Suprapubic skin (tissue), 4 donors: ENCODE measurements around the gene EGFR.

ENCODE experiments used
- CTCF ChIP-seq, 2 donors: fragments of 200-600 bp in 1 of 2; fragments of 450-650 bp in 1 of 2; sonication (generic) in 1 of 2; IDR thresholded peaks; one replicate each; pipeline ENCODE4 v1.5.1; 2016 to 2019; ENCODE audit warnings: antibody characterized with exemption in 2 of 2, mild to moderate bottlenecking in 1 of 2, moderate library complexity in 1 of 2
- EP300 ChIP-seq: sonication (generic); formaldehyde crosslinking; IDR thresholded peaks from one replicate; pipeline ENCODE4 v1.6.1; 2017; ENCODE audit warnings: antibody characterized with exemption
- POLR2A ChIP-seq, 2 donors: fragments of 450-650 bp; IDR thresholded peaks; one replicate each; pipeline ENCODE4 v1.6.1; 2017; ENCODE audit warnings: antibody characterized with exemption in 2 of 2, mild to moderate bottlenecking in 2 of 2, moderate library complexity in 2 of 2
- POLR2AphosphoS5 ChIP-seq, 3 donors: sonication (generic); formaldehyde crosslinking; IDR thresholded peaks; one replicate each; pipeline ENCODE4 v1.6.1; 2017; ENCODE audit warnings: antibody characterized with exemption in 3 of 3

- no peak for TF ChIP-seq CTCF (IDR thresholded peaks at IDR 0.05)
- TF ChIP-seq POLR2A (IDR thresholded peaks at IDR 0.05), result no peak
- TF ChIP-seq EP300, result no peak
- no peak for TF ChIP-seq POLR2AphosphoS5 (IDR thresholded peaks at IDR 0.05)
Observed at GRCh38 chr7:55235115-55235514, 216.3 kb downstream of the EGFR start.
